ENCODE data around the gene PRPSAP2. TPM values are rescaled to one million over a fixed set of nuclear protein-coding genes. Genes with fewer than 3 reads are reported as not detected.
"Not testable (repeated sequence)": the region's sequence is repeated elsewhere in the genome, so short reads cannot be mapped to it uniquely, and the experiment has no call there.

PRPSAP2 gene
- polyA plus RNA-seq, 1 donor (not counting 4 experiments of a cell fraction or from before 2014, with no cell fraction given) = 39.1 TPM

DNA sequence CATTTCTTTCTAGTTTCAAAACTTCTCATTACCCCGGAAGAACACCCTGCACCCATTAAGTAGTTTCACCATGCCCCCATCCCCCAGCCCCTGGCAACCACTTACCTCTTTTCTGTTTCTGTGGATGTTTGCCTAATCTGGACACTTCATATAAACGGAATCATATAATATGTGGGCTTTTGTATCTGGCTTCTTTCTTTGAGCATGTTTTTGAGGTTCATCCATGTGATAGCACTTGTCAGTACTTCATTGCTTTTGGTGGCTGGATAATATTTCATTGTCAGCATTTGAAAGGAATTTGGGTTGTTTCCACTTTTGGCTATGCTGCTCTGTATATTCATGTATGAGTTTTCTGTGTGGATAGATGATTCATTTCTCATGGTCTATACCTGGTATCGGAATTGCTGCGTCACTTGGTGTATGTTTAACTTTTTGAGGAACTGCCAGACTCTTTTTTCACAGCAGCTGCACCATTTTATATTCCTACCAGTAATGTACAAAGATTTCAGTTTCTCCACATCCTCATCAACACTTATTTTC is 64.1 kb downstream of the PRPSAP2 start:
- no peak overlapping the region for H3K4me2 ChIP-seq (ENCODE audit: control insufficient read depth, extremely low read depth, insufficient read depth, low read depth, low read length)
- H3K9me3 ChIP-seq (ENCODE audit: control insufficient read depth, low read depth, low read length) = no peaks in the 10 kb centered on the region
- no peak overlapping the region for H3K4me3 ChIP-seq (ENCODE audit: control insufficient read depth in 2 of 3, extremely low read depth in 1 of 3, insufficient read depth in 2 of 3, low read depth in 1 of 3, low read length in 3 of 3)
- no peaks in the 10 kb centered on the region for H3K27me3 ChIP-seq (ENCODE audit: control insufficient read depth, extremely low read depth, insufficient read depth, low read length)
- H3K36me3 ChIP-seq (ENCODE audit: control insufficient read depth in 2 of 2, extremely low read depth in 1 of 2, insufficient read depth in 2 of 2, low read length in 2 of 2) = peaks cover 8 to 25% of the 10 kb centered on the region in 2 experiments
- H3K4me1 ChIP-seq (ENCODE audit: control insufficient read depth, extremely low read depth, insufficient read depth, low read length) = peaks cover 17% of the 10 kb centered on the region
- dilution Hi-C loops (cut with MboI; ENCODE audit: extremely low pct_ligation_motif_present, low sequenced_read_pairs) = no loop called here
- H3K9me1 ChIP-seq (ENCODE audit: control insufficient read depth, extremely low read depth, insufficient read depth, low read length) = no peaks in the 10 kb centered on the region
- H2AFZ ChIP-seq (ENCODE audit: control insufficient read depth, low read length) = no peak overlapping the region
- DNase-seq (ENCODE audit: low read depth, low spot score) (peak; percentile 5), FAIRE-seq (peak; percentile 75)
- no peak overlapping the region for H3K9ac ChIP-seq (ENCODE audit: control insufficient read depth, extremely low read depth, insufficient read depth, low read length)
- peak overlapping the region; percentile 44 for H3K27ac ChIP-seq (ENCODE audit: control insufficient read depth, insufficient read depth, low read length)
- H3K79me2 ChIP-seq (ENCODE audit: control insufficient read depth, insufficient read depth, low read length) = peaks cover 1% of the 10 kb centered on the region
- H4K20me1 ChIP-seq (ENCODE audit: control insufficient read depth, extremely low read depth, insufficient read depth, low read length) = peaks cover 2% of the 10 kb centered on the region
- no peak for TF ChIP-seq EZH2 (IDR thresholded peaks at IDR 0.05; ENCODE audit: low read length)
- TF ChIP-seq, protein P1, sequence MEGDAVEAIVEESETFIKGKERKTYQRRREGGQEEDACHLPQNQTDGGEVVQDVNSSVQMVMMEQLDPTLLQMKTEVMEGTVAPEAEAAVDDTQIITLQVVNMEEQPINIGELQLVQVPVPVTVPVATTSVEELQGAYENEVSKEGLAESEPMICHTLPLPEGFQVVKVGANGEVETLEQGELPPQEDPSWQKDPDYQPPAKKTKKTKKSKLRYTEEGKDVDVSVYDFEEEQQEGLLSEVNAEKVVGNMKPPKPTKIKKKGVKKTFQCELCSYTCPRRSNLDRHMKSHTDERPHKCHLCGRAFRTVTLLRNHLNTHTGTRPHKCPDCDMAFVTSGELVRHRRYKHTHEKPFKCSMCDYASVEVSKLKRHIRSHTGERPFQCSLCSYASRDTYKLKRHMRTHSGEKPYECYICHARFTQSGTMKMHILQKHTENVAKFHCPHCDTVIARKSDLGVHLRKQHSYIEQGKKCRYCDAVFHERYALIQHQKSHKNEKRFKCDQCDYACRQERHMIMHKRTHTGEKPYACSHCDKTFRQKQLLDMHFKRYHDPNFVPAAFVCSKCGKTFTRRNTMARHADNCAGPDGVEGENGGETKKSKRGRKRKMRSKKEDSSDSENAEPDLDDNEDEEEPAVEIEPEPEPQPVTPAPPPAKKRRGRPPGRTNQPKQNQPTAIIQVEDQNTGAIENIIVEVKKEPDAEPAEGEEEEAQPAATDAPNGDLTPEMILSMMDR (optimal IDR thresholded peaks at IDR 0.05 in 1 of 3, IDR thresholded peaks at IDR 0.05 in 1 of 3, conservative IDR thresholded peaks at IDR 0.05 in 1 of 3; ENCODE audit: extremely low read depth in 1 of 3, insufficient read depth in 2 of 3, low read length in 3 of 3) = no peak

DNA sequence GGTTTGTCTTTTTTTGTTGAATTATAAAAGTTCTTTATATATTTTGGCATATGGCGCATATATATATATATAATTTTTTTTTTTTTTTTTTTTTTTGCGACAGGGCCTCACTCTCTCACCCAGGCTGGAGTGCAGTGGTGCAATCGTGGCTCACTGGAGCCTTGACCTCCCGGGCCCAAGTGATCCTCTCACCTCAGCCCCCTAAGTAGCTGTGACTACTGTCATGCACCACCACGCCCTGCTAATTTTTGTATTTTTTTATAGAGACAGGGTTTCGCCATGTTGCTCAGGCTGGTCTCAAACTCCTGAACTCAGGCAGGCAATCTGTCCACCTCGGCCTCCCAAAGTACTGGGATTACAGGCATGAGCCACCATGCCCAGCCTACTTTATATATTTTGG is 64.7 kb downstream of the PRPSAP2 start:
- dilution Hi-C loops (cut with MboI; ENCODE audit: extremely low pct_ligation_motif_present, low sequenced_read_pairs); H3K4me3 ChIP-seq (ENCODE audit: control insufficient read depth in 2 of 3, extremely low read depth in 1 of 3, insufficient read depth in 2 of 3, low read depth in 1 of 3, low read length in 3 of 3); H3K27me3 ChIP-seq (ENCODE audit: control insufficient read depth, extremely low read depth, insufficient read depth, low read length); H3K4me2 ChIP-seq (ENCODE audit: control insufficient read depth, extremely low read depth, insufficient read depth, low read depth, low read length); DNase-seq (ENCODE audit: low read depth, low spot score); H3K9ac ChIP-seq (ENCODE audit: control insufficient read depth, extremely low read depth, insufficient read depth, low read length); H2AFZ ChIP-seq (ENCODE audit: control insufficient read depth, low read length); H3K79me2 ChIP-seq (ENCODE audit: control insufficient read depth, insufficient read depth, low read length); H4K20me1 ChIP-seq (ENCODE audit: control insufficient read depth, extremely low read depth, insufficient read depth, low read length); H3K9me1 ChIP-seq (ENCODE audit: control insufficient read depth, extremely low read depth, insufficient read depth, low read length); FAIRE-seq; H3K9me3 ChIP-seq (ENCODE audit: control insufficient read depth, low read depth, low read length); H3K27ac ChIP-seq (ENCODE audit: control insufficient read depth, insufficient read depth, low read length): not testable (repeated sequence)
- Histone ChIP-seq H3K4me1 (ENCODE audit: control insufficient read depth, extremely low read depth, insufficient read depth, low read length) (peaks cover 17% of the 10 kb centered on the region), H3K36me3 (ENCODE audit: control insufficient read depth in 2 of 2, extremely low read depth in 1 of 2, insufficient read depth in 2 of 2, low read length in 2 of 2) (peaks cover 8 to 22% of the 10 kb centered on the region in 2 experiments)

DNA sequence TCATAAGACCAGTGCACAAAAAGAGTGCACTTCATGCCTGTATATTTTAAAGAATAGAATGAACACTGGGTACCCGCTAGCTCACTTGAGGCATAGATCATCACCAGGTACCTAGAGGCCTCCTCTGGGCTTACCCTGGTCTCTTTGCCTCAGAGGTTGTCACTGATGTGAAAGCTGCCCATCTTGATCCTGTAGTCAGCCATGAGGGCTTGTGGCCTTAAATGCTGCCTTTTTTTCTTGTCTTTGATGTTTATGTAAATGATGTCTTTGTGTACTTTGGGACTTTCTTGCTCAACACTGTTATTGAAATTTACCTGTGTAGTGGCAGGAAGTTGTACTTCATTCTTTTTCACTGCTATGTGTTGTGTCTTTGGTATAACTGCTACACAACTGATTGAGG is 67.3 kb downstream of the PRPSAP2 start:
- FAIRE-seq = no peak
- no peak for DNase-seq (ENCODE audit: low read depth, low spot score)
- H3K9me1 ChIP-seq (ENCODE audit: control insufficient read depth, extremely low read depth, insufficient read depth, low read length) = no peaks in the 10 kb centered on the region
- dilution Hi-C loops (cut with MboI; ENCODE audit: extremely low pct_ligation_motif_present, low sequenced_read_pairs) = no loop called here
- peaks cover 1% of the 10 kb centered on the region for H3K79me2 ChIP-seq (ENCODE audit: control insufficient read depth, insufficient read depth, low read length)
- no peaks in the 10 kb centered on the region for H3K27me3 ChIP-seq (ENCODE audit: control insufficient read depth, extremely low read depth, insufficient read depth, low read length)
- no peaks in the 10 kb centered on the region for H3K9me3 ChIP-seq (ENCODE audit: control insufficient read depth, low read depth, low read length)
- peaks cover 2% of the 10 kb centered on the region for H4K20me1 ChIP-seq (ENCODE audit: control insufficient read depth, extremely low read depth, insufficient read depth, low read length)
- H2AFZ ChIP-seq (ENCODE audit: control insufficient read depth, low read length) = no peak overlapping the region
- H3K4me2 ChIP-seq (ENCODE audit: control insufficient read depth, extremely low read depth, insufficient read depth, low read depth, low read length) = no peak overlapping the region
- TF ChIP-seq EZH2 (IDR thresholded peaks at IDR 0.05; ENCODE audit: low read length) = no peak
- TF ChIP-seq, protein P1 (optimal IDR thresholded peaks at IDR 0.05 in 1 of 3, IDR thresholded peaks at IDR 0.05 in 1 of 3, conservative IDR thresholded peaks at IDR 0.05 in 1 of 3; ENCODE audit: extremely low read depth in 1 of 3, insufficient read depth in 2 of 3, low read length in 3 of 3) = no peak
- H3K4me1 ChIP-seq (ENCODE audit: control insufficient read depth, extremely low read depth, insufficient read depth, low read length) = peaks cover 17% of the 10 kb centered on the region
- H3K27ac ChIP-seq (ENCODE audit: control insufficient read depth, insufficient read depth, low read length) = no peak overlapping the region
- H3K9ac ChIP-seq (ENCODE audit: control insufficient read depth, extremely low read depth, insufficient read depth, low read length) = no peak overlapping the region
- no peak overlapping the region for H3K4me3 ChIP-seq (ENCODE audit: control insufficient read depth in 2 of 3, extremely low read depth in 1 of 3, insufficient read depth in 2 of 3, low read depth in 1 of 3, low read length in 3 of 3)
- peaks cover 8 to 14% of the 10 kb centered on the region in 2 experiments for H3K36me3 ChIP-seq (ENCODE audit: control insufficient read depth in 2 of 2, extremely low read depth in 1 of 2, insufficient read depth in 2 of 2, low read length in 2 of 2)
